Measurements from ENCODE around the gene KRT74. TPM values are rescaled to one million over a fixed set of nuclear protein-coding genes. Genes with fewer than 3 reads are reported as not detected.

KRT74 gene
- total and polyA plus RNA-seq, 4 donors, result not detected

DNA sequence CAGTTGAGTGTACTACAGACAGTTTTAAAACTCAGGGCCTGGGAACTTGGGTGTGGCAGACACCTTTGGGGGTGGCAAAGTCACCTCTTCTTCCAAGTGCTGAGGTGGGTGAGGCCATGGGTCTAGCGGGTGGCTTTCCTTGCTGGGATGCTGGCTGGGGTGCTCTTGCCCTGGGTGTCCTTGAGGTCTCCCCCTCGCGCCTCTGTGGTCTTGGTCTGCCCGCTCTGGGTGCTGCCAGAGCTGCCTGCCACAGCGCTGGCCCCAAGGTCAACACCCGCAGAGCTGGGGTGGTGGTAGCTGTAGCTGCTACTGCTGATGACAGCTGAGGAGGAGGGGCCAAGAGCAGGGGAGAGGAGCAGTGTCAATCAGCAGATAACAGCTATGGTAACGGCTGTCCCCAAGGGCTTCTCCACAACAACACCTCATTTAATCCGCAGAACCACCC is 6.8 kb downstream of the KRT74 start:
- 59% methylated on average over 8 of the region's 8 CpGs for WGBS
- TF ChIP-seq JUND (IDR thresholded peaks at IDR 0.05), result no peak
- TF ChIP-seq RXRA (IDR thresholded peaks at IDR 0.05), result no peak
- no peak for TF ChIP-seq FOXA2 (IDR thresholded peaks at IDR 0.05)
- TF ChIP-seq TAF1 (conservative IDR thresholded peaks at IDR 0.05), result no peak
- TF ChIP-seq, protein P1, sequence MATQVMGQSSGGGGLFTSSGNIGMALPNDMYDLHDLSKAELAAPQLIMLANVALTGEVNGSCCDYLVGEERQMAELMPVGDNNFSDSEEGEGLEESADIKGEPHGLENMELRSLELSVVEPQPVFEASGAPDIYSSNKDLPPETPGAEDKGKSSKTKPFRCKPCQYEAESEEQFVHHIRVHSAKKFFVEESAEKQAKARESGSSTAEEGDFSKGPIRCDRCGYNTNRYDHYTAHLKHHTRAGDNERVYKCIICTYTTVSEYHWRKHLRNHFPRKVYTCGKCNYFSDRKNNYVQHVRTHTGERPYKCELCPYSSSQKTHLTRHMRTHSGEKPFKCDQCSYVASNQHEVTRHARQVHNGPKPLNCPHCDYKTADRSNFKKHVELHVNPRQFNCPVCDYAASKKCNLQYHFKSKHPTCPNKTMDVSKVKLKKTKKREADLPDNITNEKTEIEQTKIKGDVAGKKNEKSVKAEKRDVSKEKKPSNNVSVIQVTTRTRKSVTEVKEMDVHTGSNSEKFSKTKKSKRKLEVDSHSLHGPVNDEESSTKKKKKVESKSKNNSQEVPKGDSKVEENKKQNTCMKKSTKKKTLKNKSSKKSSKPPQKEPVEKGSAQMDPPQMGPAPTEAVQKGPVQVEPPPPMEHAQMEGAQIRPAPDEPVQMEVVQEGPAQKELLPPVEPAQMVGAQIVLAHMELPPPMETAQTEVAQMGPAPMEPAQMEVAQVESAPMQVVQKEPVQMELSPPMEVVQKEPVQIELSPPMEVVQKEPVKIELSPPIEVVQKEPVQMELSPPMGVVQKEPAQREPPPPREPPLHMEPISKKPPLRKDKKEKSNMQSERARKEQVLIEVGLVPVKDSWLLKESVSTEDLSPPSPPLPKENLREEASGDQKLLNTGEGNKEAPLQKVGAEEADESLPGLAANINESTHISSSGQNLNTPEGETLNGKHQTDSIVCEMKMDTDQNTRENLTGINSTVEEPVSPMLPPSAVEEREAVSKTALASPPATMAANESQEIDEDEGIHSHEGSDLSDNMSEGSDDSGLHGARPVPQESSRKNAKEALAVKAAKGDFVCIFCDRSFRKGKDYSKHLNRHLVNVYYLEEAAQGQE (IDR thresholded peaks at IDR 0.05), result no peak
- no peak for TF ChIP-seq RAD21 (IDR thresholded peaks at IDR 0.05)
- no peak for TF ChIP-seq HNF4A (conservative IDR thresholded peaks at IDR 0.05)
- TF ChIP-seq, protein P2, sequence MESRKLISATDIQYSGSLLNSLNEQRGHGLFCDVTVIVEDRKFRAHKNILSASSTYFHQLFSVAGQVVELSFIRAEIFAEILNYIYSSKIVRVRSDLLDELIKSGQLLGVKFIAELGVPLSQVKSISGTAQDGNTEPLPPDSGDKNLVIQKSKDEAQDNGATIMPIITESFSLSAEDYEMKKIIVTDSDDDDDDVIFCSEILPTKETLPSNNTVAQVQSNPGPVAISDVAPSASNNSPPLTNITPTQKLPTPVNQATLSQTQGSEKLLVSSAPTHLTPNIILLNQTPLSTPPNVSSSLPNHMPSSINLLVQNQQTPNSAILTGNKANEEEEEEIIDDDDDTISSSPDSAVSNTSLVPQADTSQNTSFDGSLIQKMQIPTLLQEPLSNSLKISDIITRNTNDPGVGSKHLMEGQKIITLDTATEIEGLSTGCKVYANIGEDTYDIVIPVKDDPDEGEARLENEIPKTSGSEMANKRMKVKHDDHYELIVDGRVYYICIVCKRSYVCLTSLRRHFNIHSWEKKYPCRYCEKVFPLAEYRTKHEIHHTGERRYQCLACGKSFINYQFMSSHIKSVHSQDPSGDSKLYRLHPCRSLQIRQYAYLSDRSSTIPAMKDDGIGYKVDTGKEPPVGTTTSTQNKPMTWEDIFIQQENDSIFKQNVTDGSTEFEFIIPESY (IDR thresholded peaks at IDR 0.05), result no peak
- TF ChIP-seq YY1 (IDR thresholded peaks at IDR 0.05), result no peak
- TF ChIP-seq, protein P3, sequence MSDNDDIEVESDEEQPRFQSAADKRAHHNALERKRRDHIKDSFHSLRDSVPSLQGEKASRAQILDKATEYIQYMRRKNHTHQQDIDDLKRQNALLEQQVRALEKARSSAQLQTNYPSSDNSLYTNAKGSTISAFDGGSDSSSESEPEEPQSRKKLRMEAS (IDR thresholded peaks at IDR 0.05), result no peak
- TF ChIP-seq EGR1 (IDR thresholded peaks at IDR 0.05; ENCODE audit: low read depth in 2 of 2), result no peak
- Histone ChIP-seq H3K27ac (ENCODE audit: low read depth in 1 of 2, low read length in 2 of 2) (no peak overlapping the region), H3K9ac (ENCODE audit: low read depth in 1 of 2, low read length in 2 of 2) (no peak overlapping the region), H3K27me3 (ENCODE audit: control insufficient read depth in 4 of 4, insufficient read depth in 4 of 4, low read length in 3 of 4) (no peaks in the 10 kb centered on the region), H3K4me1 (ENCODE audit: control insufficient read depth in 4 of 4, insufficient read depth in 4 of 4, low read length in 3 of 4) (peaks cover 0 to 5% (median 0%) of the 10 kb centered on the region in 4 donors), H3K4me3 (ENCODE audit: low read depth in 1 of 3, low read length in 3 of 3) (no peak overlapping the region), H3K36me3 (ENCODE audit: control insufficient read depth in 4 of 4, insufficient read depth in 3 of 4, low read depth in 1 of 4, low read length in 3 of 4) (no peaks in the 10 kb centered on the region), H3K9me3 (ENCODE audit: control insufficient read depth in 4 of 4, low read length in 3 of 4) (no peaks in the 10 kb centered on the region)
- DNase-seq (ENCODE audit: low spot score), result no peak

DNA sequence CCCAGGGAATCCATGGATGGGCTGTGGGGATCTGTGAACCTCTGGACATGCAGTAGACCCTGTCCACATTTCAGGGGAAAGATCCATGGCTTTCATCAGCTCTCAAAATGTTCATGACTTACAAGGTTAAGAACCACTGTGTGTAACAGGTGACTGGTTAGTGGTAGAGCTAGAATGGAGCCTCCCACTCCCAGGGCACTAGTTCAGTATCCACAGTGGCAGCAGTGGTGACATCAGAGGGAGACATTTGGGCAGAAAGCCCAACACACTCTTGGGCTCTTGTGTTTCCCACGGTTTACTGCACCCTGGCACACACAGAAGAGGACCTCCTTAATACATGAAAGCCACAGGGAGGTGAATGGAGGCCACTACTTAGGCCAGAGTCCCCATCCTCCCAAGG is 9.1 kb downstream of the KRT74 start:
- WGBS, result 68% methylated on average over 1 of the region's 1 CpG
- no peak overlapping the region for H3K4me3 ChIP-seq (ENCODE audit: low read depth in 1 of 3, low read length in 3 of 3)
- H3K27me3 ChIP-seq (ENCODE audit: control insufficient read depth in 4 of 4, insufficient read depth in 4 of 4, low read length in 3 of 4), result no peaks in the 10 kb centered on the region
- H3K36me3 ChIP-seq (ENCODE audit: control insufficient read depth in 4 of 4, insufficient read depth in 3 of 4, low read depth in 1 of 4, low read length in 3 of 4), result no peaks in the 10 kb centered on the region
- DNase-seq (ENCODE audit: low spot score), result no peak
- H3K9ac ChIP-seq (ENCODE audit: low read depth in 1 of 2, low read length in 2 of 2), result no peak overlapping the region
- H3K4me1 ChIP-seq (ENCODE audit: control insufficient read depth in 4 of 4, insufficient read depth in 4 of 4, low read length in 3 of 4), result peaks cover 0 to 6% (median 0%) of the 10 kb centered on the region in 4 donors
- H3K27ac ChIP-seq (ENCODE audit: low read depth in 1 of 2, low read length in 2 of 2), result no peak overlapping the region
- no peaks in the 10 kb centered on the region for H3K9me3 ChIP-seq (ENCODE audit: control insufficient read depth in 4 of 4, low read length in 3 of 4)
- no peak for TF ChIP-seq FOXA2 (IDR thresholded peaks at IDR 0.05)
- TF ChIP-seq, protein P3 (IDR thresholded peaks at IDR 0.05), result no peak
- no peak for TF ChIP-seq GABPA (IDR thresholded peaks at IDR 0.05 in 1 of 2, conservative IDR thresholded peaks at IDR 0.05 in 1 of 2)
- TF ChIP-seq HNF4A (conservative IDR thresholded peaks at IDR 0.05), result no peak
- no peak for TF ChIP-seq RAD21 (IDR thresholded peaks at IDR 0.05)
- TF ChIP-seq JUND (IDR thresholded peaks at IDR 0.05), result no peak
- TF ChIP-seq, protein P1 (IDR thresholded peaks at IDR 0.05), result no peak
- TF ChIP-seq, protein P4, sequence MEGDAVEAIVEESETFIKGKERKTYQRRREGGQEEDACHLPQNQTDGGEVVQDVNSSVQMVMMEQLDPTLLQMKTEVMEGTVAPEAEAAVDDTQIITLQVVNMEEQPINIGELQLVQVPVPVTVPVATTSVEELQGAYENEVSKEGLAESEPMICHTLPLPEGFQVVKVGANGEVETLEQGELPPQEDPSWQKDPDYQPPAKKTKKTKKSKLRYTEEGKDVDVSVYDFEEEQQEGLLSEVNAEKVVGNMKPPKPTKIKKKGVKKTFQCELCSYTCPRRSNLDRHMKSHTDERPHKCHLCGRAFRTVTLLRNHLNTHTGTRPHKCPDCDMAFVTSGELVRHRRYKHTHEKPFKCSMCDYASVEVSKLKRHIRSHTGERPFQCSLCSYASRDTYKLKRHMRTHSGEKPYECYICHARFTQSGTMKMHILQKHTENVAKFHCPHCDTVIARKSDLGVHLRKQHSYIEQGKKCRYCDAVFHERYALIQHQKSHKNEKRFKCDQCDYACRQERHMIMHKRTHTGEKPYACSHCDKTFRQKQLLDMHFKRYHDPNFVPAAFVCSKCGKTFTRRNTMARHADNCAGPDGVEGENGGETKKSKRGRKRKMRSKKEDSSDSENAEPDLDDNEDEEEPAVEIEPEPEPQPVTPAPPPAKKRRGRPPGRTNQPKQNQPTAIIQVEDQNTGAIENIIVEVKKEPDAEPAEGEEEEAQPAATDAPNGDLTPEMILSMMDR (IDR thresholded peaks at IDR 0.05; ENCODE audit: low read depth, low read length, missing input control), result no peak
- TF ChIP-seq EGR1 (IDR thresholded peaks at IDR 0.05; ENCODE audit: low read depth in 2 of 2), result no peak
- TF ChIP-seq FOXA1 (IDR thresholded peaks at IDR 0.05), result no peak
- TF ChIP-seq YY1 (IDR thresholded peaks at IDR 0.05), result no peak
- TF ChIP-seq, protein P5, sequence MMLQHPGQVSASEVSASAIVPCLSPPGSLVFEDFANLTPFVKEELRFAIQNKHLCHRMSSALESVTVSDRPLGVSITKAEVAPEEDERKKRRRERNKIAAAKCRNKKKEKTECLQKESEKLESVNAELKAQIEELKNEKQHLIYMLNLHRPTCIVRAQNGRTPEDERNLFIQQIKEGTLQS (IDR thresholded peaks at IDR 0.05), result no peak
- no peak for TF ChIP-seq RXRA (IDR thresholded peaks at IDR 0.05)
- no peak for TF ChIP-seq HNF4G (IDR thresholded peaks at IDR 0.05)
- TF ChIP-seq TAF1 (conservative IDR thresholded peaks at IDR 0.05), result no peak
- TF ChIP-seq, protein P2 (IDR thresholded peaks at IDR 0.05), result no peak
- TF ChIP-seq NR2F2 (IDR thresholded peaks at IDR 0.05), result no peak

Measured in liver (tissue), 9 donors.